WTC11 (cell line): ENCODE results near the gene HSF2BP. TPM values are rescaled to one million over a fixed set of nuclear protein-coding genes. Genes with fewer than 3 reads are reported as not detected.
"Not testable (repeated sequence)": the region's sequence is repeated elsewhere in the genome, so short reads cannot be mapped to it uniquely, and the experiment has no call there.

Experiments
- ATAC-seq: fragments of 200-7000 bp; cut with Tn5 transposase; 2 replicates; pipeline ENCODE4 v1.10.0; 2021; ENCODE audit warnings: mild to moderate bottlenecking, moderate library complexity
- CTCF ChIA-PET: fragments of 300-600 bp; sonication (Branson Sonifier 250); formaldehyde crosslinking; loops from one replicate; lab custom pipeline; 2021; ENCODE audit warnings: antibody characterized with exemption; lab: Charles Lee
- POLR2A ChIA-PET: fragments of 350-600 bp; sonication (Branson Sonifier 250); formaldehyde crosslinking; loops from one replicate; lab custom pipeline; 2021; ENCODE audit warnings: antibody characterized with exemption; lab: Charles Lee
- DNase-seq: peaks from one replicate; pipeline ENCODE4 v3.0.0; 2021; ENCODE audit warnings: low spot score
- H3K27ac Mint-ChIP-seq: 2 replicates; pipeline ENCODE4 v1.8.0; 2021; ENCODE audit warnings: mixed read lengths
- H3K27me3 Mint-ChIP-seq: 2 replicates; pipeline ENCODE4 v1.8.0; 2021; ENCODE audit warnings: low read depth, mild to moderate bottlenecking, moderate library complexity, mixed read lengths
- H3K36me3 Mint-ChIP-seq: 2 replicates; pipeline ENCODE4 v1.8.0; 2021; ENCODE audit warnings: mixed read lengths
- H3K4me1 Mint-ChIP-seq: 2 replicates; pipeline ENCODE4 v1.8.0; 2022; ENCODE audit warnings: mixed read lengths
- H3K4me3 Mint-ChIP-seq: 2 replicates; pipeline ENCODE4 v1.8.0; 2021; ENCODE audit warnings: mild to moderate bottlenecking, moderate library complexity, mixed read lengths
- H3K9me3 Mint-ChIP-seq: 2 replicates; pipeline ENCODE4 v1.8.0; 2021; ENCODE audit warnings: mixed read lengths
- AFF4 ChIP-seq: sonication (generic); formaldehyde crosslinking; IDR thresholded peaks from 2 replicates; pipeline ENCODE4 v1.8.1; 2023; ENCODE audit warnings: mild to moderate bottlenecking, missing genetic modification reagents, borderline replicate concordance
- CBFB ChIP-seq: sonication (generic); formaldehyde crosslinking; IDR thresholded peaks from 2 replicates; pipeline ENCODE4 v1.8.1; 2022; ENCODE audit warnings: mild to moderate bottlenecking, low read depth, missing genetic modification reagents
- FOXK1 ChIP-seq: sonication (generic); formaldehyde crosslinking; IDR thresholded peaks from 2 replicates; pipeline ENCODE4 v1.8.0; 2022; ENCODE audit warnings: mild to moderate bottlenecking, moderate library complexity, missing genetic modification reagents
- MLX ChIP-seq: sonication (generic); formaldehyde crosslinking; IDR thresholded peaks from 2 replicates; pipeline ENCODE4 v1.8.1; 2023; ENCODE audit warnings: mild to moderate bottlenecking, missing genetic modification reagents, moderate library complexity
- MYBL2 ChIP-seq: sonication (generic); formaldehyde crosslinking; IDR thresholded peaks from 2 replicates; pipeline ENCODE4 v1.8.1; 2023; ENCODE audit warnings: mild to moderate bottlenecking, moderate library complexity, missing genetic modification reagents
- NFE2L1 ChIP-seq: sonication (generic); formaldehyde crosslinking; IDR thresholded peaks from 2 replicates; pipeline ENCODE4 v1.8.1; 2023; ENCODE audit warnings: missing genetic modification reagents
- NR1H2 ChIP-seq: sonication (generic); formaldehyde crosslinking; IDR thresholded peaks from 2 replicates; pipeline ENCODE4 v1.9.0; 2021; ENCODE audit warnings: mild to moderate bottlenecking, moderate library complexity, missing genetic modification reagents
- NR3C1 ChIP-seq: sonication (generic); formaldehyde crosslinking; conservative IDR thresholded peaks from 2 replicates; pipeline ENCODE4 v1.8.1; 2023; ENCODE audit warnings: low read depth, mild to moderate bottlenecking, missing genetic modification reagents
- SOX15 ChIP-seq: fragments of 250-450 bp; sonication (Bioruptor Pico); IDR thresholded peaks from 2 replicates; pipeline ENCODE4 v1.9.0; 2021; ENCODE audit warnings: mild to moderate bottlenecking
- SP1 ChIP-seq: sonication (generic); formaldehyde crosslinking; conservative IDR thresholded peaks from 2 replicates; pipeline ENCODE4 v1.8.1; 2022; ENCODE audit warnings: missing genetic modification reagents
- USF2 ChIP-seq: sonication (generic); formaldehyde crosslinking; IDR thresholded peaks from 2 replicates; pipeline ENCODE4 v1.8.1; 2023; ENCODE audit warnings: mild to moderate bottlenecking, missing genetic modification reagents, moderate library complexity
- ZBTB43 ChIP-seq: sonication (generic); formaldehyde crosslinking; IDR thresholded peaks from 2 replicates; pipeline ENCODE4 v1.8.1; 2023; ENCODE audit warnings: mild to moderate bottlenecking, missing genetic modification reagents
- ZNF121 ChIP-seq: sonication (generic); formaldehyde crosslinking; IDR thresholded peaks from 2 replicates; pipeline ENCODE4 v1.8.0; 2023; ENCODE audit warnings: missing genetic modification reagents
- ZNF232 ChIP-seq: sonication (generic); formaldehyde crosslinking; IDR thresholded peaks from 2 replicates; pipeline ENCODE4 v1.8.0; 2022; ENCODE audit warnings: mild to moderate bottlenecking, missing genetic modification reagents
- ZNF416 ChIP-seq: fragments of 250-450 bp; sonication (Bioruptor Pico); IDR thresholded peaks from 2 replicates; pipeline ENCODE4 v1.9.0; 2021; ENCODE audit warnings: mild to moderate bottlenecking, inconsistent platforms
- ZNF532 ChIP-seq: fragments of 250-450 bp; sonication (Bioruptor Pico); IDR thresholded peaks from 2 replicates; pipeline ENCODE4 v1.9.0; 2021; ENCODE audit warnings: mild to moderate bottlenecking, borderline replicate concordance
- ZSCAN18 ChIP-seq: fragments of 250-450 bp; sonication (Bioruptor Pico); IDR thresholded peaks from 2 replicates; pipeline ENCODE4 v2.1.2; 2022; ENCODE audit warnings: mild to moderate bottlenecking, moderate library complexity
- total RNA-seq: library from RNA; stranded (reverse); gene quantifications from 3 replicates; pipeline ENCODE4 v1.2.3, GENCODE V29; 2021

HSF2BP gene
- total RNA-seq, 1 experiment from 2014 or later = 1.1 TPM

GRCh38 chr21:43596616-43597015 is 62.7 kb downstream of the HSF2BP start:
- no peaks in the 10 kb centered on the region for H3K36me3 Mint-ChIP-seq
- TF ChIP-seq ZSCAN18 (no peak), ZNF232 (CRISPR knock-in tag) (no peak), USF2 (no peak), FOXK1 (CRISPR knock-in tag) (no peak), NR3C1 (no peak), SP1 (CRISPR knock-in tag) (no peak), MLX (CRISPR knock-in tag) (no peak), SOX15 (no peak)
- TF ChIP-seq, all 79 proteins: peak for 0
- CTCF ChIA-PET = interaction anchor here (1.2 kb wide), 1 partner anchor 15 kb away, joined by 4 read pairs; no protein-coding TSS in a partner anchor
- Mint-ChIP-seq H3K27me3 (no peaks in the 10 kb centered on the region), H3K9me3 (no peaks in the 10 kb centered on the region), H3K4me1 (no peaks in the 10 kb centered on the region), H3K27ac (no peak overlapping the region), H3K4me3 (no peak overlapping the region)
- POLR2A ChIA-PET = no interaction called here
- DNase-seq (no peak), ATAC-seq (no peak)

- H3K4me3 Mint-ChIP-seq, CTCF ChIA-PET, ATAC-seq, DNase-seq, H3K36me3 Mint-ChIP-seq, H3K27me3 Mint-ChIP-seq, H3K27ac Mint-ChIP-seq, H3K9me3 Mint-ChIP-seq, POLR2A ChIA-PET, H3K4me1 Mint-ChIP-seq: not testable (repeated sequence)
These were observed 63.5 kb downstream of the HSF2BP start for GRCh38 chr21:43595769-43596168.

- no peaks in the 10 kb centered on the region for H3K4me1 Mint-ChIP-seq
- CTCF ChIA-PET = interaction anchor here (0.9 kb wide), 1 partner anchor 18 kb away, joined by 4 read pairs; no protein-coding TSS in a partner anchor
These were observed 66.2 kb downstream of the HSF2BP start for GRCh38 chr21:43593078-43593477.

More at GRCh38 chr21:43593078-43593477, 66.2 kb downstream of the HSF2BP start:
- ATAC-seq (no peak), DNase-seq (no peak)
- TF ChIP-seq ZBTB43 (CRISPR knock-in tag) (no peak), ZNF416 (CRISPR knock-in tag) (no peak), NFE2L1 (CRISPR knock-in tag) (no peak), NR1H2 (no peak), MYBL2 (no peak), CBFB (CRISPR knock-in tag) (no peak), ZNF121 (CRISPR knock-in tag) (no peak), AFF4 (CRISPR knock-in tag) (no peak), ZNF532 (no peak)
- no peak overlapping the region for H3K27ac Mint-ChIP-seq
- no peak overlapping the region for H3K4me3 Mint-ChIP-seq
- H3K27me3 Mint-ChIP-seq = no peaks in the 10 kb centered on the region
- POLR2A ChIA-PET = no interaction called here
- H3K9me3 Mint-ChIP-seq = no peaks in the 10 kb centered on the region
- H3K36me3 Mint-ChIP-seq = no peaks in the 10 kb centered on the region
